IPS DF 6.9 (cell line): ENCODE data around the gene OR10A2.
"Not testable (repeated sequence)": the region's sequence is repeated elsewhere in the genome, so short reads cannot be mapped to it uniquely, and the experiment has no call there.

Source experiments
- DNase-seq: peaks from one replicate; pipeline ENCODE4 v3.0.0-alpha.2; 2013; ENCODE audit warnings: low read depth, low spot score
- H3K27ac ChIP-seq: one replicate; pipeline ENCODE4 v1.5.1; 2013; ENCODE audit warnings: low read length, control low read depth
- H3K27me3 ChIP-seq: 2 replicates; pipeline ENCODE4 v1.6.1; 2013; ENCODE audit warnings: mild to moderate bottlenecking, low read length; ENCODE audit not compliant: control insufficient read depth, insufficient read depth
- H3K36me3 ChIP-seq: 2 replicates; pipeline ENCODE4 v1.6.1; 2013; ENCODE audit warnings: low read length; ENCODE audit not compliant: control insufficient read depth, insufficient read depth
- H3K4me1 ChIP-seq: 2 replicates; pipeline ENCODE4 v1.6.1; 2013; ENCODE audit warnings: low read length; ENCODE audit not compliant: control insufficient read depth, insufficient read depth
- H3K4me3 ChIP-seq: 2 replicates; pipeline ENCODE4 v1.5.1; 2013; ENCODE audit warnings: mild to moderate bottlenecking, low read length
- H3K9me3 ChIP-seq: 2 replicates; pipeline ENCODE4 v1.6.1; 2013; ENCODE audit warnings: low read length, inconsistent platforms; ENCODE audit not compliant: control insufficient read depth, insufficient read depth
- WGBS: extraction: QIAGEN DNeasy Blood & Tissue Kit; methylation state at CpG from one replicate; pipeline ENCODE4 v1.1.7; 2013; ENCODE audit warnings: mixed read lengths, missing lambda C conversion rate; ENCODE audit not compliant: insufficient read length, insufficient coverage; 5-methylcytosine and 5-hydroxymethylcytosine counted together

The OR10A2 gene

DNA sequence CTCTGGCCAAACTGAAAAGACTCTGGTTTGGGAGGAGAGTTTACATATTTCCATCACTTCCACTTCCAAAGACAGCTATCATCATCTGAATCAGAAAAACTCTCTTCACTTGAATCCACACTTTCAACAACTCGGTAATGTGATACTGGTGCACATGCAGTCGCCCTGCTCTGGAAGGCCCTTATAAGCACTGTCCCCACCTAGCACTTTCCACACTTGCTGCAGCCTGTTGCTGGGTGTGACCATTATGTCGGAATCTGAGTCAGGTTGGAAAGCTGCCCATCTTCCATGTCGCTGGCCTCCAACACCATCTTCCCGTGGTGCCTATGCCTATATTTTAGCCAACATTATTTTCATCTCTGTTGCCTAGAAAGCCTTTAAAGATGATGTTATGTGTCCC is 18.5 kb upstream of the OR10A2 start:
- peaks cover 3% of the 10 kb centered on the region for H3K4me1 ChIP-seq
- H3K4me3 ChIP-seq = no peak overlapping the region
- no CpG with 5 or more reads among the region's 5 CpGs for WGBS
- no peak for DNase-seq
- H3K36me3 ChIP-seq = no peaks in the 10 kb centered on the region
- no peak overlapping the region for H3K27ac ChIP-seq
- H3K9me3 ChIP-seq = no peaks in the 10 kb centered on the region
- no peaks in the 10 kb centered on the region for H3K27me3 ChIP-seq

DNA sequence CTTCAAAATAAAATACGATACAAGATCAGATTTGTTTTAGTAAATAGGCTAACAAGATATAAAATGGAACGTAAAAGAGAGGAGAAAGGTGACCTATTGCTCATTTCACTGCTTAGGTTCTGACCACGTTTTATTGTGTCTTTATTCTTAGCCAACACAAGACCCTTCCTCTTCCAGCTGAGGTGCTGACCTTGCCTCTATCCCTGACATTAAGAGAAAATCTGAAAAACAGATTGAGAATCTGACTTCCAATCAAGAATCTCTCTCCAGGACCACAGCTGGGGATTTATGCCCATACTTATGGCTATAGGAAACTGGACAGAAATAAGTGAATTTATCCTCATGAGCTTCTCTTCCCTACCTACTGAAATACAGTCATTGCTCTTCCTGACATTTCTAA is 17.5 kb upstream of the OR10A2 start, which contains the start of gene OR10A5:
TSS of gene OR10A5 (plus strand) at position 301 of the 400 bp plus-strand sequence. CDS start at position 301, 0 bp downstream.
- WGBS = 100% methylated on average over 1 of the region's 3 CpGs
- Histone ChIP-seq H3K4me1 (peaks cover 3% of the 10 kb centered on the region), H3K27ac (no peak within 1 kb of the TSS), H3K27me3 (no peaks in the 10 kb centered on the region), H3K4me3 (no peak within 1 kb of the TSS), H3K9me3 (no peaks in the 10 kb centered on the region), H3K36me3 (no peaks in the 10 kb centered on the region)
- DNase-seq = no peak

DNA sequence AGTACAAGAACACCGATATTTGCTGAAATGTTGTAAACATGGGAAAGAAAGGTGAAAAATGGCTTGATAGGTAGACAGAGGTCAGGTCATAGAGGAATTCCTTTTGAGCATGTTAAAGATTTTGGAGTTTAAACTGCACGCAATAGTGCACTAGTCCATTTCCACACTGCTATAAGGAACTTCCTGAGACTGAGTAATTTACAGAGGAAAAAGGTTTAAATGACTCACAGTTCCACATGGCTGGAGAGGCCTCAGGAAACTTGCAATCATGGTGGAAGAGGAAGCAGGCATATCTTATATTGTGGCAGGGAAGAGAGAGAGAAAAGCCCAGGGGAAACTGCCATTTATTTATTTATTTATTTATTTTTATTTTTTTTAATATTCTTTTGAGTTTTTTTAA is 12.3 kb upstream of the OR10A2 start:
- no peak overlapping the region for H3K4me3 ChIP-seq
- no peak for DNase-seq
- H3K27ac ChIP-seq = no peak overlapping the region
- H3K4me1 ChIP-seq = peaks cover 3% of the 10 kb centered on the region
- H3K36me3 ChIP-seq = no peaks in the 10 kb centered on the region
- H3K9me3 ChIP-seq = no peaks in the 10 kb centered on the region
- no peaks in the 10 kb centered on the region for H3K27me3 ChIP-seq
- no CpG with 5 or more reads among the region's 2 CpGs for WGBS

DNA sequence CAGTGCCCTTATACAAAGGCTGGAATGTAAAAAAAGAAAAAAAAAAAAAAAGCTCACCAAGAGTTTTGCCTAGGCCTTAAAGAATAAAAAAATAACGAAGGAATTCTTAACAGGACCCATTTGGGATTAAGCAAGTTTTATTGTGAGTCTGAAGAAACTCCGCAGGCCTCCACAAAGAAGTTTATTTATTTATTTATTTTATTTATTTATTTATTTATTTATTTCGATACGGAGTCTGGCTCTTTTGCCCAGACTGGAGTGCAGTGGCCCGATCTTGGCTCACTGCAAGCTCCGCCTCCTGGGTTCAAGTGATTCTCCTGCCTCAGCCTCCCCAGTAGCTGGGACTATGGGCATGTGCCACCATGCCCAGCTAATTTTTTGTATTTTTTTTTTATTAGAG is 8.1 kb upstream of the OR10A2 start:
- H3K4me1 ChIP-seq, H3K36me3 ChIP-seq, H3K27me3 ChIP-seq, H3K4me3 ChIP-seq, H3K9me3 ChIP-seq, H3K27ac ChIP-seq, DNase-seq: not testable (repeated sequence)
- WGBS = no CpG with 5 or more reads among the region's 6 CpGs

DNA sequence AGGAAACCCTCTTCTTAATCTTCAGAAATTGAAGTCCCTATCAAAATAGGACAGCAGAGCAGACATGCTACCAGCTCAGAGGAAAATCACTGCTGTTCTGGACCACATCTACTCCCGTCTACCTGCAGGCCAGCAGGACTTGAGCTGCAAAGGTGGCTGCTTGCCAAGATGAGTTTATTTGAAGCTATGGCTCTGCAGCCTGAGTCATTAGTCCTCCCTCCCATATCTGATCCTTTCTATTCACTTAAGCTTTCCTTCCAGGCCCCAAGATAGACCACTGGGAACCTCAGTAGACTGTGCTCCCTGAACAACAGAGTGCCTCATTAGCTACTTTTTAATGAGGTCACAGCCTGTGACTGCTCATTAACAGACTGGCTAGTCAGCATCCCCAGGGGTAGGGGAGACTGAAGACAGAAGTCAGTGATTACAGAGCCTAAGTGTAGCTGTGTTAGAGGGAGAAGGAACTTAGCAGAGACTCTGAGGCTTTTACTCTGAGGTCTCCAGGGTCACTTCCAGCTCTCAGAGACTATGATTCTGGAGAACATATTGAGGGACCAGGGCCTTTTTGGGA is 6.8 kb upstream of the OR10A2 start:
- no peak overlapping the region for H3K27ac ChIP-seq
- H3K9me3 ChIP-seq = no peaks in the 10 kb centered on the region
- DNase-seq = no peak
- H3K4me3 ChIP-seq = no peak overlapping the region
- no CpG with 5 or more reads among the region's 1 CpG for WGBS
- no peaks in the 10 kb centered on the region for H3K4me1 ChIP-seq
- no peaks in the 10 kb centered on the region for H3K27me3 ChIP-seq
- H3K36me3 ChIP-seq = no peaks in the 10 kb centered on the region

DNA sequence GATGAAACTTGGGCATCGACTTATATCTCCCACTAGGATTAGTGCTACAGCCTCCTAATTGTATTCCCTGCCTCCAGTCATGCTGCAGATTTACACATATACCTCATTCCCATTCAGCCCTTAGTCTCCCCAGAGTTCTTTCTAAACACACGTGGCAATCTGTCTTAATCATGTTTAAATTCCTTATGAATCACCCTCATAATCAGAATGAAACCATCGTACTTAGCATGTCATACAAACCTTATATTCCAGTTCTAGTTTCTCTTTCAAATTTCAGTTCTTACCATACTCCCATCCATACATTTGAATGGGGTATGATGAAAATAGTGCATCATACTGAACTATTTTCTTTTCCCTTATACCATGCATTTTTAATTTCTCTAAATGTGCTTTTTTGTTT is 6.0 kb upstream of the OR10A2 start:
- DNase-seq = no peak
- Histone ChIP-seq H3K4me1 (no peaks in the 10 kb centered on the region), H3K27ac (no peak overlapping the region), H3K36me3 (no peaks in the 10 kb centered on the region), H3K4me3 (no peak overlapping the region), H3K9me3 (no peaks in the 10 kb centered on the region), H3K27me3 (no peaks in the 10 kb centered on the region)
- no CpG with 5 or more reads among the region's 3 CpGs for WGBS

DNA sequence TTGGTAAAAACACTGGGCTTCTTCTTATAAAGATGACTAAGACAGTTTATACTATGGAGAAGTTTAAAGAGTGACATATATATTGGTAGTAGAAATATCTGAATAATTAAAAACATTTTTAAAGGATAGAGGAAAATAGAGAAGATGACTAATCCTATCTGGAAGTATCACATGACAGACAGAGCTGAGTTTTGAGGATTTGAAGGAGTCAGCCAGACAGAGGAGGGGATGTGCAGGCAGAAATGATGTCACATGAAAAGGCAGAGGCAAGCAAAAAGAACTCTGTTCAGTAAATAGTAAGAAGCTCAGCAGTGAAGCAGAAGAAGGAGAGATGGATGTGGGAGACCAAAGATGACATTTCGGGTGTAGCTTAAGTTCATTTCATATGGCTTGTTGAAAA is 1.6 kb downstream of the OR10A2 start:
- no peaks in the 10 kb centered on the region for H3K27me3 ChIP-seq
- H3K36me3 ChIP-seq = no peaks in the 10 kb centered on the region
- H3K4me1 ChIP-seq = no peaks in the 10 kb centered on the region
- H3K27ac ChIP-seq = no peak overlapping the region
- no peaks in the 10 kb centered on the region for H3K9me3 ChIP-seq
- no peak for DNase-seq
- WGBS = no CpG with 5 or more reads among the region's 1 CpG
- no peak overlapping the region for H3K4me3 ChIP-seq

DNA sequence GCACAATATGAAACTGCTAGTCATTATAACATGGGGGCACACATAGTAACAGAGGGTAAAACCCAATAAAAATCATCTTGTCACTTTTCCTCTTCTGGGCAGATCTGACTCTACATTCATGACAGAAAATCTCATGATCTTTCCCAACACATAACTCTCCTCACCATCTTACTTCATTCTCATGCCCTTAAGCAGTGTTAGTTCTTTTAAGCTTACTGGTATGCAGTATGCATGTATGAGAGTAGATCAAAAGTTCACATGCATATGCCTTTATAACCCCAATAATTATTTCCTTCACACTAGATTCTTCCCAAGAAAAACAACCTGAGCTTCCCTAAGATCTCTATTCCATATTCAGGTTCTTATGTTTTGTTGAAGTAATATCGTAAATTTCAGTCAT is 8.4 kb downstream of the OR10A2 start:
- Histone ChIP-seq H3K4me3 (no peak overlapping the region), H3K36me3 (no peaks in the 10 kb centered on the region), H3K4me1 (no peaks in the 10 kb centered on the region), H3K27me3 (no peaks in the 10 kb centered on the region), H3K9me3 (no peaks in the 10 kb centered on the region; the same call in 1 of the 2 replicates), H3K27ac (no peak overlapping the region)
- WGBS = no CpG with 5 or more reads among the region's 1 CpG
- DNase-seq = no peak

DNA sequence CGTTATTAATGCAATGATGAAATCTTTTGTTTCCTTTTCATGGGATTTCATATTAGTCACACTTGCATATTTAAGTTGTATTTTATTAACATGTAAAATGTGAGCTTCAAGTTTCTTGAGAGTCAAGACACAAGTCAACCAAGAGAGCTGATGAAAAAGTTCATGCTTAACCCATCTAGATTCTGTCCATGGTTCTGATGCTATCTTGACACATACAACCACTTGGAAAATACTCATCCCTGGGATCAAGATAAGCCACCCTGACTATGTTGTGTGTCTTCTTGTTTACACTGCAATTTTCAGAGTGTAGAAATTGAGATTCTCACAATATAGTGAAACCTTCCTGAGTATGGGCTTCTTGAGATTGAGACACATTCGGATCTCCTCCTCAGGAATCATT is 12.9 kb downstream of the OR10A2 start:
- no peak for DNase-seq

DNA sequence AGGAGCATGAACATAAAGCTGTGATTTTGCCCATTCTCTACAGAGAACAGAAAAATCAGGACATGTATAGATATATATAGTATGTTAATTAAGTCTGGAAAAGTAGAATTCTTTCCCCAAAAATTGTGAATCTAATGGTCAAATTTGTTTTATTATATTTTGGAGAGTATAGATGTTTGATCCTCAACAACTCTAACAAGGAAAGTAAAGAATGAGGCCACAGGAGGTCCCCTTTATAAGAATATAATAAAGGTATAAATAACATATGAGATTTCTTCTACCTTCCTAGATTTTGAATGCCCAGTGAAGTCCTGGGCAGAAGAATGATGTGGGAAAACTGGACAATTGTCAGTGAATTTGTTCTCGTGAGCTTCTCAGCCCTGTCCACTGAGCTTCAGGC is 13.5 kb downstream of the OR10A2 start, which contains the start of gene OR10A4:
TSS of gene OR10A4 (plus strand) at position 301 of the 400 bp plus-strand sequence. CDS start at position 324, 23 bp downstream.
- no peaks in the 10 kb centered on the region for H3K36me3 ChIP-seq
- H3K4me1 ChIP-seq = no peaks in the 10 kb centered on the region
- WGBS = no CpG with 5 or more reads among the region's 1 CpG
- no peaks in the 10 kb centered on the region for H3K27me3 ChIP-seq
- H3K4me3 ChIP-seq = no peak within 1 kb of the TSS
- H3K27ac ChIP-seq = no peak within 1 kb of the TSS
- DNase-seq = no peak
- no peaks in the 10 kb centered on the region; the same call in 1 of the 2 replicates for H3K9me3 ChIP-seq

More for the DNA sequence above, 12.9 kb downstream of the OR10A2 start:
- Histone ChIP-seq H3K4me3 (no peak overlapping the region), H3K4me1 (no peaks in the 10 kb centered on the region), H3K27ac (no peak overlapping the region), H3K27me3 (no peaks in the 10 kb centered on the region), H3K9me3 (no peaks in the 10 kb centered on the region; the same call in 1 of the 2 replicates), H3K36me3 (no peaks in the 10 kb centered on the region)
- no CpG with 5 or more reads among the region's 2 CpGs for WGBS

DNA sequence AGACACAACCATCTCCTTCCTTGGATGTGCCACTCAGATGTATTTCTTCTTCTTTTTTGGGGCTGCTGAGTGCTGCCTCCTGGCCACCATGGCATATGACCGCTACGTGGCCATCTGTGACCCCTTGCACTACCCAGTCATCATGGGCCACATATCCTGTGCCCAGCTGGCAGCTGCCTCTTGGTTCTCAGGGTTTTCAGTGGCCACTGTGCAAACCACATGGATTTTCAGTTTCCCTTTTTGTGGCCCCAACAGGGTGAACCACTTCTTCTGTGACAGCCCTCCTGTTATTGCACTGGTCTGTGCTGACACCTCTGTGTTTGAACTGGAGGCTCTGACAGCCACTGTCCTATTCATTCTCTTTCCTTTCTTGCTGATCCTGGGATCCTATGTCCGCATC is 14.1 kb downstream of the OR10A2 start:
- Histone ChIP-seq H3K4me1 (no peaks in the 10 kb centered on the region), H3K9me3 (no peaks in the 10 kb centered on the region; the same call in 1 of the 2 replicates), H3K36me3 (no peaks in the 10 kb centered on the region), H3K4me3 (no peak overlapping the region), H3K27me3 (no peaks in the 10 kb centered on the region), H3K27ac (no peak overlapping the region)
- DNase-seq = no peak
- no CpG with 5 or more reads among the region's 3 CpGs for WGBS
